ENCODE data around the gene RPS6KA4.

DNA sequence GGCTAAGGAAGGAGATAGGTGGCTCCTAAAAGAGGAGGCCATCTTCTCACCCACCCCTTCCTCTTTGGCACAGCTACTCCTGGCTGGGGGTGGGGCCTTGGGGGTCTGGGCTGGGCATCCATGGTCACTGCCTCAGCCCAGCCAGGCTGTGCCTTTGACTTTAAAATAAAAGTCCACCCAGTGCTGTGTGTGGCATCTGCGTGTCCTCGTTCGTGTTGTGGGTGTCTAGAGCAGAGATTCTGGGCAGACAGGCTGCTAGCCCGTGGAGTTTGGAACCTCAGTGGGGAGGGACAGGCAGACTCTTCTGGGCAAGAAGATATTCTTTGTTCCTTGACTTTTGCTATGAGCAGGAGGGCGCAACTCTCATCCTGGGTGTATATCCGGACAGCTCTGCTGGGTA lies 13.1 kb downstream of the RPS6KA4 start:
- TF ChIP-seq POLR2A (IDR thresholded peaks at IDR 0.05), result no peak
- no peak for TF ChIP-seq CTCF (IDR thresholded peaks at IDR 0.05)

Measured in uterus (tissue), 2 donors.